Measurements from ENCODE around the gene CADPS. TPM values are rescaled to one million over a fixed set of nuclear protein-coding genes. Genes with fewer than 3 reads are reported as not detected.

CADPS gene
- total RNA-seq, 5 donors from 2014 or later (not counting 1 experiment from before 2014, with no cell fraction given), result 0.49 TPM; not detected in 4

DNA sequence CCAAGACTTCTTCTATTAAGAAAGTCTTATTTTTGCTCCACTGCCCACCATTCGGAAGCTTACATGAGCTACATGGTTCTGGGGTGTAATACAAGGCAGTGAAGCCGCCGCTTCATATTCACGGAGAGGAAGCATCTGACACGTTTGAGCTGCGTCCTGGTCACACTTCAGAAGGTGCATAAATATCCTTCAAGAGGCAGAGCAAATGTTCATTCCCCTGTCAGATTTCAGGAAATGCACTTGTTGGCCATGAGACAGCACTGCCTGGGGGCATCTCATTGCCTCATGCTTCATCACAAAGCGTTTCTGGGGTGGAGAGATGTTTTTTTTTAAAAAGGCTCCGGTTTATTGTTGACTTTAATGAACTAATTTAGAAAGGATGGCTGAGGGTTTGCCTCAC lies 119.9 kb downstream of the CADPS start:
- 68% methylated on average over 7 of the region's 8 CpGs for WGBS (ENCODE audit: insufficient coverage)
- Histone ChIP-seq H3K4me3 (ENCODE audit: control insufficient read depth in 1 of 2, extremely low read depth in 1 of 2, low read length in 1 of 2) (no peak overlapping the region), H3K27ac (ENCODE audit: low read length) (no peak overlapping the region), H3K9me3 (no peaks in the 10 kb centered on the region), H3K27me3 (replicated peaks in 1 of 2; ENCODE audit: control insufficient read depth in 2 of 2, extremely low read depth in 1 of 2, insufficient read depth in 2 of 2, low read length in 1 of 2) (peaks cover 0 to 3% of the 10 kb centered on the region in 2 experiments), H3K4me1 (ENCODE audit: control insufficient read depth in 1 of 2, extremely low read depth in 1 of 2, insufficient read depth in 2 of 2, low read length in 2 of 2) (no peaks in the 10 kb centered on the region), H3K36me3 (ENCODE audit: control insufficient read depth in 2 of 2, extremely low read depth in 1 of 2, insufficient read depth in 1 of 2, low read length in 1 of 2) (no peaks in the 10 kb centered on the region)
- peaks cover 0 to 3% (median 2%) of the 10 kb centered on the region in 3 donors for H3K9me3 Mint-ChIP-seq
- ChIA-PET POLR2A (no interaction called here), CTCF (no interaction called here)
- H3K27ac Mint-ChIP-seq, result no peak overlapping the region
- no peaks in the 10 kb centered on the region for H3K4me1 Mint-ChIP-seq
- DNase-seq (no peak), ATAC-seq (replicated peaks in 1 of 4) (no peak)
- H3K27me3 Mint-ChIP-seq, result peaks cover 0 to 3% of the 10 kb centered on the region in 2 donors
- H3K36me3 Mint-ChIP-seq, result no peaks in the 10 kb centered on the region
- no peak overlapping the region for H3K4me3 Mint-ChIP-seq

DNA sequence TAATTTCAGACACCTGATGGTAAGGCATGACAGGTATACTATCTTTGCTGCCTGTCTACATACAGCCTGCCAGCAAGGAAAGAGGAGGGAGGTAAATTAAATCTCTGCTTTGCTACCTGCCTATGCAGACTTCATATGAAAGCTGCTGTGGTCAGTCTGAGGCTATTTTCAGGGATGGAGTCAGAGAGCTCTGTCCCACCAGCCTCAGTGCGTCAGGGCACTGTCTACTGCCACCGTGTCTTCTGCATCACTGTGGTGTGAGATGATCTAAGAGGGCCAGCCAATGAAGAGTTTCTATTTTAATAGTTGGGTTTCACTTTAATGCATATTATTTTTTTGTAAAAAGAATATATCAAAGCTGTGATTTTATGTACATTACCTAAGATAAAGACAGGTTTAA lies 125.6 kb downstream of the CADPS start:
- H3K9me3 ChIP-seq, result no peaks in the 10 kb centered on the region
- no peak for ATAC-seq (replicated peaks in 1 of 4)
- no peaks in the 10 kb centered on the region for H3K4me1 ChIP-seq (ENCODE audit: control insufficient read depth in 1 of 2, extremely low read depth in 1 of 2, insufficient read depth in 2 of 2, low read length in 2 of 2)
- Mint-ChIP-seq H3K4me3 (no peak overlapping the region), H3K36me3 (no peaks in the 10 kb centered on the region), H3K9me3 (peaks cover 0 to 10% (median 7%) of the 10 kb centered on the region in 3 donors), H3K27me3 (no peaks in the 10 kb centered on the region), H3K27ac (no peak overlapping the region), H3K4me1 (no peaks in the 10 kb centered on the region)
- ChIA-PET POLR2A (no interaction called here), CTCF (interaction anchor here in 1 of 2 donors (0.6 kb wide), 1 partner anchor 1227 kb away, joined by 3 read pairs; no protein-coding TSS in a partner anchor)
- no peak overlapping the region for H3K4me3 ChIP-seq (ENCODE audit: control insufficient read depth in 1 of 2, extremely low read depth in 1 of 2, low read length in 1 of 2)
- peaks cover 0 to 3% of the 10 kb centered on the region in 2 experiments for H3K27me3 ChIP-seq (replicated peaks in 1 of 2; ENCODE audit: control insufficient read depth in 2 of 2, extremely low read depth in 1 of 2, insufficient read depth in 2 of 2, low read length in 1 of 2)
- H3K27ac ChIP-seq (ENCODE audit: low read length), result no peak overlapping the region
- no peaks in the 10 kb centered on the region for H3K36me3 ChIP-seq (ENCODE audit: control insufficient read depth in 2 of 2, extremely low read depth in 1 of 2, insufficient read depth in 1 of 2, low read length in 1 of 2)
- WGBS (ENCODE audit: insufficient coverage), result no CpG with 5 or more reads among the region's 2 CpGs
- DNase-seq, result no peak

DNA sequence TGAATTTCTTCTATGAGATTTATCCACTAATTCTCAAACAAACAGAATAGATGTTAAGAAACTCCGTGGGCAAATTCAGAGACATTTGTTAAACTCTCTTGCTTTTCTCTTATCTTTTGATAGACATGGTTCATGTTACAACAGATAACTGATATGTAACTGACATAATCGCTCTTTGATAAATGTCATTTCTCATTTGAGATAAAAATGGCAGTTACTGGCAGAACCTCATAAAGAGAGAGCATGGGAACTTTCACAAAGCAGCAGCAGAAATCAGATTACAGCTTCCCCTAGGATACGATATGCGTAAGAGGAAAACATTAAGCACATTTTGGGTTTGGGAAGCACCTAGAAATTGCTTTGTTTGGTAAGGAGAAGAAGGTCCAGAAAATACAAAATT lies 126.1 kb downstream of the CADPS start:
- no peaks in the 10 kb centered on the region for H3K4me1 Mint-ChIP-seq
- CTCF ChIA-PET, result no interaction called here
- no peak overlapping the region for H3K4me3 ChIP-seq (ENCODE audit: control insufficient read depth in 1 of 2, extremely low read depth in 1 of 2, low read length in 1 of 2)

GRCh38 chr3:62737449-62737848 lies 137.8 kb downstream of the CADPS start:
- CTCF ChIA-PET, result interaction anchor here (0.5 to 0.7 kb wide), 2 partner anchors 95 to 653 kb away, joined by 3 read pairs; no protein-coding TSS in a partner anchor
- DNase-seq (no peak), ATAC-seq (replicated peaks in 1 of 4) (no peak)
- POLR2A ChIA-PET, result no interaction called here
- no peaks in the 10 kb centered on the region for H3K36me3 Mint-ChIP-seq
- H3K27ac Mint-ChIP-seq, result no peak overlapping the region
- no peaks in the 10 kb centered on the region for H3K27me3 ChIP-seq (replicated peaks in 1 of 2; ENCODE audit: control insufficient read depth in 2 of 2, extremely low read depth in 1 of 2, insufficient read depth in 2 of 2, low read length in 1 of 2)
- no peak overlapping the region for H3K4me3 Mint-ChIP-seq
- H3K9me3 ChIP-seq, result no peaks in the 10 kb centered on the region
- no peak overlapping the region for H3K27ac ChIP-seq (ENCODE audit: low read length)
- no peaks in the 10 kb centered on the region for H3K4me1 ChIP-seq (ENCODE audit: control insufficient read depth in 1 of 2, extremely low read depth in 1 of 2, insufficient read depth in 2 of 2, low read length in 2 of 2)
- no peak overlapping the region for H3K4me3 ChIP-seq (ENCODE audit: control insufficient read depth in 1 of 2, extremely low read depth in 1 of 2, low read length in 1 of 2)
- no peaks in the 10 kb centered on the region for H3K4me1 Mint-ChIP-seq
- no peaks in the 10 kb centered on the region for H3K36me3 ChIP-seq (ENCODE audit: control insufficient read depth in 2 of 2, extremely low read depth in 1 of 2, insufficient read depth in 1 of 2, low read length in 1 of 2)
- H3K27me3 Mint-ChIP-seq, result peaks cover 0 to 4% of the 10 kb centered on the region in 2 donors
- WGBS (ENCODE audit: insufficient coverage), result 61% methylated on average over 3 of the region's 3 CpGs
- peaks cover 0 to 6% (median 5%) of the 10 kb centered on the region in 3 donors for H3K9me3 Mint-ChIP-seq

More for the DNA sequence above, 126.1 kb downstream of the CADPS start:
- peaks cover 0 to 10% (median 7%) of the 10 kb centered on the region in 3 donors for H3K9me3 Mint-ChIP-seq
- no peak overlapping the region for H3K27ac ChIP-seq (ENCODE audit: low read length)
- H3K36me3 Mint-ChIP-seq, result no peaks in the 10 kb centered on the region
- no peaks in the 10 kb centered on the region for H3K27me3 Mint-ChIP-seq
- H3K27me3 ChIP-seq (replicated peaks in 1 of 2; ENCODE audit: control insufficient read depth in 2 of 2, extremely low read depth in 1 of 2, insufficient read depth in 2 of 2, low read length in 1 of 2), result peaks cover 0 to 3% of the 10 kb centered on the region in 2 experiments
- POLR2A ChIA-PET, result no interaction called here
- ATAC-seq (replicated peaks in 1 of 4) (no peak), DNase-seq (no peak)
- no peak overlapping the region for H3K4me3 Mint-ChIP-seq
- 67% methylated on average over 1 of the region's 4 CpGs for WGBS (ENCODE audit: insufficient coverage)
- no peaks in the 10 kb centered on the region for H3K4me1 ChIP-seq (ENCODE audit: control insufficient read depth in 1 of 2, extremely low read depth in 1 of 2, insufficient read depth in 2 of 2, low read length in 2 of 2)
- H3K27ac Mint-ChIP-seq, result no peak overlapping the region
- no peaks in the 10 kb centered on the region for H3K36me3 ChIP-seq (ENCODE audit: control insufficient read depth in 2 of 2, extremely low read depth in 1 of 2, insufficient read depth in 1 of 2, low read length in 1 of 2)
- H3K9me3 ChIP-seq, result no peaks in the 10 kb centered on the region

DNA sequence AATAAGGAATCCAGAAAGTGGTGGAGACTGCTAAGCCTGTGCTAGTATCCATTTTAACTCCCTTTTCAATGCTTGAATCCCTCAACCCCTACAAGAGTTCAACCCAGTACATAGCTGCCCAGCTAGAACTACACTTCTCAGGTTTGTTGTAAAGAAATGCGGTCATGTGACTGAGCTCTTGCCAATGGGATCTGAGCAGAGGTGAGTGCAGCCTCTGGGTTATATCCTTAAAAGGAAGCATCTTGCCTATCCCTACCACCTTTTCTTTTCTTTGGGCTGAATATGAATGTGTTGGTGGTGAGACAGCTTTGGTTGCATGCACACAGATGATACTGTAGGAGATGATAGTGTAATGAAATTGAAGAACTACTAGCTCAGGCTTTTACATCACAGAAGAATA lies 139.7 kb downstream of the CADPS start:
- CTCF ChIA-PET, result no interaction called here
- Histone ChIP-seq H3K36me3 (ENCODE audit: control insufficient read depth in 2 of 2, extremely low read depth in 1 of 2, insufficient read depth in 1 of 2, low read length in 1 of 2) (no peaks in the 10 kb centered on the region), H3K4me1 (ENCODE audit: control insufficient read depth in 1 of 2, extremely low read depth in 1 of 2, insufficient read depth in 2 of 2, low read length in 2 of 2) (no peaks in the 10 kb centered on the region), H3K27ac (ENCODE audit: low read length) (no peak overlapping the region), H3K4me3 (ENCODE audit: control insufficient read depth in 1 of 2, extremely low read depth in 1 of 2, low read length in 1 of 2) (no peak overlapping the region), H3K9me3 (no peaks in the 10 kb centered on the region), H3K27me3 (replicated peaks in 1 of 2; ENCODE audit: control insufficient read depth in 2 of 2, extremely low read depth in 1 of 2, insufficient read depth in 2 of 2, low read length in 1 of 2) (no peaks in the 10 kb centered on the region)
- no peak overlapping the region for H3K4me3 Mint-ChIP-seq
- no CpG with 5 or more reads among the region's 1 CpG for WGBS (ENCODE audit: insufficient coverage)
- POLR2A ChIA-PET, result no interaction called here
- DNase-seq (no peak), ATAC-seq (replicated peaks in 1 of 4) (no peak)
- H3K27ac Mint-ChIP-seq, result no peak overlapping the region
- H3K4me1 Mint-ChIP-seq, result no peaks in the 10 kb centered on the region
- peaks cover 0 to 6% (median 5%) of the 10 kb centered on the region in 3 donors for H3K9me3 Mint-ChIP-seq
- no peaks in the 10 kb centered on the region for H3K36me3 Mint-ChIP-seq
- H3K27me3 Mint-ChIP-seq, result peaks cover 0 to 4% of the 10 kb centered on the region in 2 donors

DNA sequence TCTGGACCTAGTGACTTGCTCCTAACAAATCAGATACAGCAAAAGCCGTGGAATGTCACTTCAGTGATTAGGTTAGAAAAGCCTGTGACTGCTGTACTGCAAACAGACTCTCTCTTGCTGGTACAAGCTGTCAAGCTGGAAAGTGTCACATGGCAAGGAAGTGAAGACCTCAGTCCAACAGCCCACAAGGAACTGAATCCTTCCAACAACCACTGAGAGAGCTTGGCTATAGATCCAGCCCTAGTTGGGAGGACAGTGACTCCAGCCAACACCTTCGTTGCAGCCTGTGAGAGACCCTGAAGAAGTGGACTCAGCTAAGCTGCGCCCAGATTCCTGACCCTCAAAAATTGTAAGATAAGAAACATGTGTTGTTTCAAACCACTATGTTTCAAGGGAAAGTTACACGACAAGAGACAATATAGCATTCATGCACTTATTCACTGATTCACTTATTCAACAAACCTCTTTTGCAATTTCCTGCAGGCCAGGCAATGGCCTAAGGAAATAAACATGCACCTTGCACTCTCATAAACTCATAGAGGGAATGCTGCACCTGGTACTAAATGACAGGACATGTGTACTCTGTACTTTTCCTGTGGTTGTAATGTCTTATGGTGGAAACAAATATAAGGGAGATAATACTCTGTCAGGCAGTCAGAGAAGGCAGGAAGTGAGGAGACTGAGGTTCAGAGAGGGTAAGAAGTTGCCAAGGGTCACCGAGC lies 142.9 kb downstream of the CADPS start:
- POLR2A ChIA-PET, result no interaction called here

More for the DNA sequence above, 142.9 kb downstream of the CADPS start:
- Mint-ChIP-seq H3K27me3 (peaks cover 0 to 4% of the 10 kb centered on the region in 2 donors), H3K4me1 (no peaks in the 10 kb centered on the region), H3K4me3 (no peak overlapping the region), H3K27ac (no peak overlapping the region), H3K9me3 (no peaks in the 10 kb centered on the region), H3K36me3 (no peaks in the 10 kb centered on the region)
- ATAC-seq (replicated peaks in 1 of 4) (no peak), DNase-seq (no peak)
- Histone ChIP-seq H3K27me3 (replicated peaks in 1 of 2; ENCODE audit: control insufficient read depth in 2 of 2, extremely low read depth in 1 of 2, insufficient read depth in 2 of 2, low read length in 1 of 2) (no peaks in the 10 kb centered on the region), H3K27ac (ENCODE audit: low read length) (no peak overlapping the region), H3K4me1 (ENCODE audit: control insufficient read depth in 1 of 2, extremely low read depth in 1 of 2, insufficient read depth in 2 of 2, low read length in 2 of 2) (no peaks in the 10 kb centered on the region), H3K9me3 (no peaks in the 10 kb centered on the region), H3K4me3 (ENCODE audit: control insufficient read depth in 1 of 2, extremely low read depth in 1 of 2, low read length in 1 of 2) (no peak overlapping the region), H3K36me3 (ENCODE audit: control insufficient read depth in 2 of 2, extremely low read depth in 1 of 2, insufficient read depth in 1 of 2, low read length in 1 of 2) (no peaks in the 10 kb centered on the region)
- 80% methylated on average over 2 of the region's 5 CpGs for WGBS (ENCODE audit: insufficient coverage)
- CTCF ChIA-PET, result interaction anchor here in 1 of 2 donors (0.6 kb wide), 1 partner anchor 80 kb away, joined by 4 read pairs; no protein-coding TSS in a partner anchor

Measured in T-cell (primary cell).